WTC11 (cell line): ENCODE data around the gene DEFB113. TPM values are rescaled to one million over a fixed set of nuclear protein-coding genes. Genes with fewer than 3 reads are reported as not detected.
A peak's percentile ranks its signal among the peaks of the same experiment; 100 is the strongest.

Experiments
- ATAC-seq: fragments of 200-7000 bp; cut with Tn5 transposase; 2 replicates; pipeline ENCODE4 v1.10.0; 2021; ENCODE audit warnings: mild to moderate bottlenecking, moderate library complexity
- CTCF ChIA-PET: fragments of 300-600 bp; sonication (Branson Sonifier 250); formaldehyde crosslinking; loops from one replicate; lab custom pipeline; 2021; ENCODE audit warnings: antibody characterized with exemption; lab: Charles Lee
- POLR2A ChIA-PET: fragments of 350-600 bp; sonication (Branson Sonifier 250); formaldehyde crosslinking; loops from one replicate; lab custom pipeline; 2021; ENCODE audit warnings: antibody characterized with exemption; lab: Charles Lee
- DNase-seq: peaks from one replicate; pipeline ENCODE4 v3.0.0; 2021; ENCODE audit warnings: low spot score
- H3K27ac Mint-ChIP-seq: 2 replicates; pipeline ENCODE4 v1.8.0; 2021; ENCODE audit warnings: mixed read lengths
- H3K27me3 Mint-ChIP-seq: 2 replicates; pipeline ENCODE4 v1.8.0; 2021; ENCODE audit warnings: low read depth, mild to moderate bottlenecking, moderate library complexity, mixed read lengths
- H3K36me3 Mint-ChIP-seq: 2 replicates; pipeline ENCODE4 v1.8.0; 2021; ENCODE audit warnings: mixed read lengths
- H3K4me1 Mint-ChIP-seq: 2 replicates; pipeline ENCODE4 v1.8.0; 2022; ENCODE audit warnings: mixed read lengths
- H3K4me3 Mint-ChIP-seq: 2 replicates; pipeline ENCODE4 v1.8.0; 2021; ENCODE audit warnings: mild to moderate bottlenecking, moderate library complexity, mixed read lengths
- H3K9me3 Mint-ChIP-seq: 2 replicates; pipeline ENCODE4 v1.8.0; 2021; ENCODE audit warnings: mixed read lengths
- EMX1 ChIP-seq: fragments of 250-450 bp; sonication (Bioruptor Pico); IDR thresholded peaks from 2 replicates; pipeline ENCODE4 v1.8.0; 2021; ENCODE audit warnings: mild to moderate bottlenecking
- IRF2 ChIP-seq: sonication (generic); formaldehyde crosslinking; IDR thresholded peaks from 2 replicates; pipeline ENCODE4 v1.8.0; 2022; ENCODE audit warnings: low read depth, missing genetic modification reagents, borderline replicate concordance
- PRRX2 ChIP-seq: fragments of 250-450 bp; sonication (Bioruptor Pico); IDR thresholded peaks from 2 replicates; pipeline ENCODE4 v1.8.0; 2021; ENCODE audit warnings: mild to moderate bottlenecking
- TCF7 ChIP-seq: sonication (generic); formaldehyde crosslinking; IDR thresholded peaks from 2 replicates; pipeline ENCODE4 v1.8.0; 2022; ENCODE audit warnings: mild to moderate bottlenecking, low read depth, missing genetic modification reagents, moderate library complexity
- ZNF317 ChIP-seq: sonication (generic); formaldehyde crosslinking; IDR thresholded peaks from 2 replicates; pipeline ENCODE4 v1.8.1; 2023; ENCODE audit warnings: low read depth, mild to moderate bottlenecking, moderate library complexity, missing genetic modification reagents, borderline replicate concordance
- ZNF423 ChIP-seq: fragments of 250-450 bp; sonication (Bioruptor Pico); IDR thresholded peaks from 2 replicates; pipeline ENCODE4 v2.1.2; 2022; ENCODE audit warnings: mild to moderate bottlenecking, moderate library complexity
- ZNF671 ChIP-seq: fragments of 250-450 bp; sonication (Bioruptor Pico); IDR thresholded peaks from 2 replicates; pipeline ENCODE4 v1.8.0; 2021; ENCODE audit warnings: mild to moderate bottlenecking
- total RNA-seq: library from RNA; stranded (reverse); gene quantifications from 3 replicates; pipeline ENCODE4 v1.2.3, GENCODE V29; 2021
- TF ChIP-seq, protein P1 (sequence below): sonication (generic); formaldehyde crosslinking; IDR thresholded peaks from 2 replicates; pipeline ENCODE4 v1.8.1; 2023; ENCODE audit warnings: mild to moderate bottlenecking, missing genetic modification reagents, borderline replicate concordance
- TF ChIP-seq, protein P2 (sequence below): fragments of 250-450 bp; sonication (Bioruptor Pico); IDR thresholded peaks from 2 replicates; pipeline ENCODE4 v1.9.0; 2021; ENCODE audit warnings: mild to moderate bottlenecking
- TF ChIP-seq, protein P3 (sequence below): fragments of 200-600 bp; IDR thresholded peaks from 2 replicates; pipeline ENCODE4 v1.8.0; 2022; ENCODE audit warnings: antibody characterized with exemption
- TF ChIP-seq, protein P4 (sequence below): sonication (generic); formaldehyde crosslinking; IDR thresholded peaks from 2 replicates; pipeline ENCODE4 v1.8.0; 2023; ENCODE audit warnings: missing genetic modification reagents
- TF ChIP-seq, protein P5 (sequence below): sonication (generic); formaldehyde crosslinking; IDR thresholded peaks from 2 replicates; pipeline ENCODE4 v1.8.0; 2022; ENCODE audit warnings: mild to moderate bottlenecking, missing genetic modification reagents
- TF ChIP-seq, protein P6 (sequence below): sonication (generic); formaldehyde crosslinking; IDR thresholded peaks from 2 replicates; pipeline ENCODE4 v1.8.0; 2022; ENCODE audit warnings: missing genetic modification reagents

DEFB113 gene
- total RNA-seq, 1 experiment from 2014 or later, result not detected

DNA sequence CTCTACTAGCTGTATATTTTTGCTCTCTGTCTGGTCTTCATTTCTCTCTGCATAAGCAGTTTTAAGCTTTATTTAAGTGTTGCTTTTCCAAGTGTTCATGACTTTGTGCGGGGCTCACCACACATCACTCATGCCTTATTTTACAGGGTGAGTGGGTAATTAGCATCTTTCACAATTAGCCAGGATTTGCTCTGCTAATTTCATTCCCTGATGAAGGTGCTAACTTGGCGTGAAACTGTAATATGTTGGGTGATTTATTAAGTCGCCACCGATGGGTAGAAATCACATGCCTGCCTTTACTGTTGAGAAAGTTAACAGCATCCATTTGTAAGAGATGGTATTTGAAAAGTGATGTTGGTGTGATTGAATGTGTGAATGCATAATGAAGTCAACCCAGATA is 50.2 kb downstream of the DEFB113 start (continued):
- TF ChIP-seq, protein P1, sequence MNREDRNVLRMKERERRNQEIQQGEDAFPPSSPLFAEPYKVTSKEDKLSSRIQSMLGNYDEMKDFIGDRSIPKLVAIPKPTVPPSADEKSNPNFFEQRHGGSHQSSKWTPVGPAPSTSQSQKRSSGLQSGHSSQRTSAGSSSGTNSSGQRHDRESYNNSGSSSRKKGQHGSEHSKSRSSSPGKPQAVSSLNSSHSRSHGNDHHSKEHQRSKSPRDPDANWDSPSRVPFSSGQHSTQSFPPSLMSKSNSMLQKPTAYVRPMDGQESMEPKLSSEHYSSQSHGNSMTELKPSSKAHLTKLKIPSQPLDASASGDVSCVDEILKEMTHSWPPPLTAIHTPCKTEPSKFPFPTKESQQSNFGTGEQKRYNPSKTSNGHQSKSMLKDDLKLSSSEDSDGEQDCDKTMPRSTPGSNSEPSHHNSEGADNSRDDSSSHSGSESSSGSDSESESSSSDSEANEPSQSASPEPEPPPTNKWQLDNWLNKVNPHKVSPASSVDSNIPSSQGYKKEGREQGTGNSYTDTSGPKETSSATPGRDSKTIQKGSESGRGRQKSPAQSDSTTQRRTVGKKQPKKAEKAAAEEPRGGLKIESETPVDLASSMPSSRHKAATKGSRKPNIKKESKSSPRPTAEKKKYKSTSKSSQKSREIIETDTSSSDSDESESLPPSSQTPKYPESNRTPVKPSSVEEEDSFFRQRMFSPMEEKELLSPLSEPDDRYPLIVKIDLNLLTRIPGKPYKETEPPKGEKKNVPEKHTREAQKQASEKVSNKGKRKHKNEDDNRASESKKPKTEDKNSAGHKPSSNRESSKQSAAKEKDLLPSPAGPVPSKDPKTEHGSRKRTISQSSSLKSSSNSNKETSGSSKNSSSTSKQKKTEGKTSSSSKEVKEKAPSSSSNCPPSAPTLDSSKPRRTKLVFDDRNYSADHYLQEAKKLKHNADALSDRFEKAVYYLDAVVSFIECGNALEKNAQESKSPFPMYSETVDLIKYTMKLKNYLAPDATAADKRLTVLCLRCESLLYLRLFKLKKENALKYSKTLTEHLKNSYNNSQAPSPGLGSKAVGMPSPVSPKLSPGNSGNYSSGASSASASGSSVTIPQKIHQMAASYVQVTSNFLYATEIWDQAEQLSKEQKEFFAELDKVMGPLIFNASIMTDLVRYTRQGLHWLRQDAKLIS (CRISPR knock-in tag), result no peak
- TF ChIP-seq, protein P2, sequence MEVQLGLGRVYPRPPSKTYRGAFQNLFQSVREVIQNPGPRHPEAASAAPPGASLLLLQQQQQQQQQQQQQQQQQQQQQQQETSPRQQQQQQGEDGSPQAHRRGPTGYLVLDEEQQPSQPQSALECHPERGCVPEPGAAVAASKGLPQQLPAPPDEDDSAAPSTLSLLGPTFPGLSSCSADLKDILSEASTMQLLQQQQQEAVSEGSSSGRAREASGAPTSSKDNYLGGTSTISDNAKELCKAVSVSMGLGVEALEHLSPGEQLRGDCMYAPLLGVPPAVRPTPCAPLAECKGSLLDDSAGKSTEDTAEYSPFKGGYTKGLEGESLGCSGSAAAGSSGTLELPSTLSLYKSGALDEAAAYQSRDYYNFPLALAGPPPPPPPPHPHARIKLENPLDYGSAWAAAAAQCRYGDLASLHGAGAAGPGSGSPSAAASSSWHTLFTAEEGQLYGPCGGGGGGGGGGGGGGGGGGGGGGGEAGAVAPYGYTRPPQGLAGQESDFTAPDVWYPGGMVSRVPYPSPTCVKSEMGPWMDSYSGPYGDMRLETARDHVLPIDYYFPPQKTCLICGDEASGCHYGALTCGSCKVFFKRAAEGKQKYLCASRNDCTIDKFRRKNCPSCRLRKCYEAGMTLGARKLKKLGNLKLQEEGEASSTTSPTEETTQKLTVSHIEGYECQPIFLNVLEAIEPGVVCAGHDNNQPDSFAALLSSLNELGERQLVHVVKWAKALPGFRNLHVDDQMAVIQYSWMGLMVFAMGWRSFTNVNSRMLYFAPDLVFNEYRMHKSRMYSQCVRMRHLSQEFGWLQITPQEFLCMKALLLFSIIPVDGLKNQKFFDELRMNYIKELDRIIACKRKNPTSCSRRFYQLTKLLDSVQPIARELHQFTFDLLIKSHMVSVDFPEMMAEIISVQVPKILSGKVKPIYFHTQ (CRISPR knock-in tag), result no peak
- no peak for TF ChIP-seq IRF2 (CRISPR knock-in tag)
- TF ChIP-seq, protein P3, sequence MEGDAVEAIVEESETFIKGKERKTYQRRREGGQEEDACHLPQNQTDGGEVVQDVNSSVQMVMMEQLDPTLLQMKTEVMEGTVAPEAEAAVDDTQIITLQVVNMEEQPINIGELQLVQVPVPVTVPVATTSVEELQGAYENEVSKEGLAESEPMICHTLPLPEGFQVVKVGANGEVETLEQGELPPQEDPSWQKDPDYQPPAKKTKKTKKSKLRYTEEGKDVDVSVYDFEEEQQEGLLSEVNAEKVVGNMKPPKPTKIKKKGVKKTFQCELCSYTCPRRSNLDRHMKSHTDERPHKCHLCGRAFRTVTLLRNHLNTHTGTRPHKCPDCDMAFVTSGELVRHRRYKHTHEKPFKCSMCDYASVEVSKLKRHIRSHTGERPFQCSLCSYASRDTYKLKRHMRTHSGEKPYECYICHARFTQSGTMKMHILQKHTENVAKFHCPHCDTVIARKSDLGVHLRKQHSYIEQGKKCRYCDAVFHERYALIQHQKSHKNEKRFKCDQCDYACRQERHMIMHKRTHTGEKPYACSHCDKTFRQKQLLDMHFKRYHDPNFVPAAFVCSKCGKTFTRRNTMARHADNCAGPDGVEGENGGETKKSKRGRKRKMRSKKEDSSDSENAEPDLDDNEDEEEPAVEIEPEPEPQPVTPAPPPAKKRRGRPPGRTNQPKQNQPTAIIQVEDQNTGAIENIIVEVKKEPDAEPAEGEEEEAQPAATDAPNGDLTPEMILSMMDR, result no peak
- TF ChIP-seq TCF7, result no peak
- no peak for TF ChIP-seq EMX1
- no peak for TF ChIP-seq PRRX2 (CRISPR knock-in tag)
- TF ChIP-seq, protein P4, sequence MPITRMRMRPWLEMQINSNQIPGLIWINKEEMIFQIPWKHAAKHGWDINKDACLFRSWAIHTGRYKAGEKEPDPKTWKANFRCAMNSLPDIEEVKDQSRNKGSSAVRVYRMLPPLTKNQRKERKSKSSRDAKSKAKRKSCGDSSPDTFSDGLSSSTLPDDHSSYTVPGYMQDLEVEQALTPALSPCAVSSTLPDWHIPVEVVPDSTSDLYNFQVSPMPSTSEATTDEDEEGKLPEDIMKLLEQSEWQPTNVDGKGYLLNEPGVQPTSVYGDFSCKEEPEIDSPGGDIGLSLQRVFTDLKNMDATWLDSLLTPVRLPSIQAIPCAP (CRISPR knock-in tag), result no peak
- no peak for TF ChIP-seq ZNF317 (CRISPR knock-in tag)
- TF ChIP-seq, protein P5, sequence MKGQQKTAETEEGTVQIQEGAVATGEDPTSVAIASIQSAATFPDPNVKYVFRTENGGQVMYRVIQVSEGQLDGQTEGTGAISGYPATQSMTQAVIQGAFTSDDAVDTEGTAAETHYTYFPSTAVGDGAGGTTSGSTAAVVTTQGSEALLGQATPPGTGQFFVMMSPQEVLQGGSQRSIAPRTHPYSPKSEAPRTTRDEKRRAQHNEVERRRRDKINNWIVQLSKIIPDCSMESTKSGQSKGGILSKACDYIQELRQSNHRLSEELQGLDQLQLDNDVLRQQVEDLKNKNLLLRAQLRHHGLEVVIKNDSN (CRISPR knock-in tag), result no peak
- TF ChIP-seq, protein P6, sequence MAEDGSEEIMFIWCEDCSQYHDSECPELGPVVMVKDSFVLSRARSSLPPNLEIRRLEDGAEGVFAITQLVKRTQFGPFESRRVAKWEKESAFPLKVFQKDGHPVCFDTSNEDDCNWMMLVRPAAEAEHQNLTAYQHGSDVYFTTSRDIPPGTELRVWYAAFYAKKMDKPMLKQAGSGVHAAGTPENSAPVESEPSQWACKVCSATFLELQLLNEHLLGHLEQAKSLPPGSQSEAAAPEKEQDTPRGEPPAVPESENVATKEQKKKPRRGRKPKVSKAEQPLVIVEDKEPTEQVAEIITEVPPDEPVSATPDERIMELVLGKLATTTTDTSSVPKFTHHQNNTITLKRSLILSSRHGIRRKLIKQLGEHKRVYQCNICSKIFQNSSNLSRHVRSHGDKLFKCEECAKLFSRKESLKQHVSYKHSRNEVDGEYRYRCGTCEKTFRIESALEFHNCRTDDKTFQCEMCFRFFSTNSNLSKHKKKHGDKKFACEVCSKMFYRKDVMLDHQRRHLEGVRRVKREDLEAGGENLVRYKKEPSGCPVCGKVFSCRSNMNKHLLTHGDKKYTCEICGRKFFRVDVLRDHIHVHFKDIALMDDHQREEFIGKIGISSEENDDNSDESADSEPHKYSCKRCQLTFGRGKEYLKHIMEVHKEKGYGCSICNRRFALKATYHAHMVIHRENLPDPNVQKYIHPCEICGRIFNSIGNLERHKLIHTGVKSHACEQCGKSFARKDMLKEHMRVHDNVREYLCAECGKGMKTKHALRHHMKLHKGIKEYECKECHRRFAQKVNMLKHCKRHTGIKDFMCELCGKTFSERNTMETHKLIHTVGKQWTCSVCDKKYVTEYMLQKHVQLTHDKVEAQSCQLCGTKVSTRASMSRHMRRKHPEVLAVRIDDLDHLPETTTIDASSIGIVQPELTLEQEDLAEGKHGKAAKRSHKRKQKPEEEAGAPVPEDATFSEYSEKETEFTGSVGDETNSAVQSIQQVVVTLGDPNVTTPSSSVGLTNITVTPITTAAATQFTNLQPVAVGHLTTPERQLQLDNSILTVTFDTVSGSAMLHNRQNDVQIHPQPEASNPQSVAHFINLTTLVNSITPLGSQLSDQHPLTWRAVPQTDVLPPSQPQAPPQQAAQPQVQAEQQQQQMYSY, result no peak

DNA sequence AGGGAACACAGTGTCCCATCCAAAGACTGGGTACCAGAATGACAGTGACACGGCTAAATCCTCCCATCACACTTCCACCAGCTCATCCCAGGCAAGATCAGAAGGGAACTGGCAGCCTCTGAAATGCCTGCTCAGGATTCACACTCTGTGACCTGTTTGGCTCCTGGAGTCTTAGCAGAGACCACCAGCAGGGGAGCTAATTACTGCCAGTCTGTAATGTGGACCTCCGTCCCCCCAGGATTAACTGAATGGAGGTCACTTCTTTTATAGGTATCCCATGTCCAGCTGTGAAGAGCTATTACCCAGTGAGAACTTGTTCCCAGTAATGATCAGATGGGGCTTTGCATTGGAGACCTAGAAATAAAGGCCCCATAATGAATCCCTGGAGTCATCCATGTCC is 50.6 kb downstream of the DEFB113 start:
- Mint-ChIP-seq H3K9me3 (no peaks in the 10 kb centered on the region), H3K27ac (peak overlapping the region; percentile 17)
- CTCF ChIA-PET, result interaction anchor here (0.7 to 2.7 kb wide), 4 partner anchors 9 to 112 kb away, joined by 3 to 11 read pairs (median 4); no protein-coding TSS in a partner anchor

More for the DNA sequence above, 50.6 kb downstream of the DEFB113 start:
- H3K4me1 Mint-ChIP-seq, result peaks cover 67% of the 10 kb centered on the region
- H3K4me3 Mint-ChIP-seq, result no peak overlapping the region
- ATAC-seq (peak; percentile 89), DNase-seq (peak; percentile 26)
- H3K36me3 Mint-ChIP-seq, result no peaks in the 10 kb centered on the region
- peak; percentile 62 for TF ChIP-seq ZNF423 (CRISPR knock-in tag)
- no peak for TF ChIP-seq ZNF671 (CRISPR knock-in tag)
- no peaks in the 10 kb centered on the region for H3K27me3 Mint-ChIP-seq
- POLR2A ChIA-PET, result no interaction called here

Other genes starting within 250 kb of the DEFB113 start
- not detected in 3 replicates for gene CRISP3, start 225.2 kb downstream of the DEFB113 start, total RNA-seq
- not detected in 3 replicates for gene PGK2, start 182.3 kb downstream of the DEFB113 start, total RNA-seq
- gene CRISP1, start 103.1 kb downstream of the DEFB113 start, total RNA-seq, result not detected in 3 replicates
- not detected in 3 replicates for gene DEFB114, start 5.5 kb downstream of the DEFB113 start, total RNA-seq
- not detected in 3 replicates for gene DEFB110, start 52.4 kb upstream of the DEFB113 start, total RNA-seq
- not detected in 3 replicates for gene DEFB112, start 80.3 kb upstream of the DEFB113 start, total RNA-seq